Activated CD4-positive, alpha-beta T cell treated with anti-CD3 and anti-CD28 coated beads for 36 hours (primary cell): ENCODE results near the gene HIPK3. TPM values are rescaled to one million over a fixed set of nuclear protein-coding genes. Genes with fewer than 3 reads are reported as not detected.

ENCODE experiments used
- ATAC-seq: fragments of 200-7000 bp; cut with Tn5 transposase; one replicate; pipeline ENCODE4 v1.10.0; 2021; ENCODE audit warnings: mild to moderate bottlenecking, moderate library complexity
- CTCF ChIA-PET: fragments of 350-600 bp; sonication (Branson Sonifier 250); formaldehyde crosslinking; loops from one replicate; lab custom pipeline; 2021; ENCODE audit warnings: antibody characterized with exemption; lab: Charles Lee
- POLR2A ChIA-PET: fragments of 350-600 bp; sonication (Branson Sonifier 250); formaldehyde crosslinking; loops from one replicate; lab custom pipeline; 2021; ENCODE audit warnings: antibody characterized with exemption, inconsistent platforms; lab: Charles Lee
- DNase-seq: peaks from one replicate; pipeline ENCODE4 v3.0.0-alpha.2; 2020
- H3K27ac Mint-ChIP-seq: one replicate; pipeline ENCODE4 v1.8.0; 2021; ENCODE audit warnings: mixed read lengths
- H3K27me3 Mint-ChIP-seq: one replicate; pipeline ENCODE4 v1.8.0; 2021; ENCODE audit warnings: mixed read lengths
- H3K36me3 Mint-ChIP-seq: one replicate; pipeline ENCODE4 v1.8.0; 2021; ENCODE audit warnings: low read depth, mixed read lengths
- H3K4me1 Mint-ChIP-seq: one replicate; pipeline ENCODE4 v1.8.0; 2021; ENCODE audit warnings: mixed read lengths
- H3K4me3 Mint-ChIP-seq: one replicate; pipeline ENCODE4 v1.8.0; 2021; ENCODE audit warnings: mild to moderate bottlenecking, moderate library complexity, mixed read lengths
- H3K9me3 Mint-ChIP-seq: one replicate; pipeline ENCODE4 v1.8.0; 2021; ENCODE audit warnings: low read depth, mixed read lengths
- intact Hi-C, 2 experiments: fragments of 100-400 bp; cut with DNase I in 1 of 2; cut with micrococcal nuclease in 1 of 2; formaldehyde crosslinking; loops; one replicate each; pipeline versions ENCODE4 v1.14.2 to v1.15.1; 2022 to 2024; cut with DNase I, micrococcal nuclease
- total RNA-seq, 2 experiments: library from RNA; stranded (reverse); gene quantifications; one replicate each; pipeline ENCODE4 v1.2.3, GENCODE V29; 2021

HIPK3 gene
- total RNA-seq, 2 experiments from 2014 or later, result 25.7 to 26.8 TPM

DNA sequence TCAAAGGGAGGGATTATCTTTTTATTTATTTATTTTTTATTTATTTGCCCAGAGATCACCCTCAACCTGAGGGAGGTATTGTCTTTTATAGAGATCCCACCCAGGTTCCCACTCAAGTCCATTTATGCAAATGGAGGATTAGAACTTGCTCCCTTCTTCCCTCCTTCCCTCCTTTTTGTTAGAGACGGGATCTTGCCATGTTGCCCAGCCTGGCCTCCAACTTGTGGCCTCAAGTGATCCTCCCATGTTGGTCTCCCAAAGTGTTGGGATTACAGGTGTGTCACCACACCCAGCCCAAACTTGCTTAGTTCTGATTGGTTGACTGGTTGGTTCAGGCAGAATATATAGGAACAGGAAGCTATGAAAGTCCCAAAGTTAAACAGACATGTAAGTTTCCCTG, 51.9 kb downstream of the HIPK3 start:
- Mint-ChIP-seq H3K4me1 (peaks cover 36% of the 10 kb centered on the region), H3K4me3 (no peak overlapping the region), H3K36me3 (peaks cover 5% of the 10 kb centered on the region), H3K27ac (no peak overlapping the region), H3K27me3 (no peaks in the 10 kb centered on the region), H3K9me3 (no peaks in the 10 kb centered on the region)
- CTCF ChIA-PET, result no interaction called here
- ATAC-seq (no peak), DNase-seq (no peak)
- POLR2A ChIA-PET, result no interaction called here
- intact Hi-C loops, result no loop called here

DNA sequence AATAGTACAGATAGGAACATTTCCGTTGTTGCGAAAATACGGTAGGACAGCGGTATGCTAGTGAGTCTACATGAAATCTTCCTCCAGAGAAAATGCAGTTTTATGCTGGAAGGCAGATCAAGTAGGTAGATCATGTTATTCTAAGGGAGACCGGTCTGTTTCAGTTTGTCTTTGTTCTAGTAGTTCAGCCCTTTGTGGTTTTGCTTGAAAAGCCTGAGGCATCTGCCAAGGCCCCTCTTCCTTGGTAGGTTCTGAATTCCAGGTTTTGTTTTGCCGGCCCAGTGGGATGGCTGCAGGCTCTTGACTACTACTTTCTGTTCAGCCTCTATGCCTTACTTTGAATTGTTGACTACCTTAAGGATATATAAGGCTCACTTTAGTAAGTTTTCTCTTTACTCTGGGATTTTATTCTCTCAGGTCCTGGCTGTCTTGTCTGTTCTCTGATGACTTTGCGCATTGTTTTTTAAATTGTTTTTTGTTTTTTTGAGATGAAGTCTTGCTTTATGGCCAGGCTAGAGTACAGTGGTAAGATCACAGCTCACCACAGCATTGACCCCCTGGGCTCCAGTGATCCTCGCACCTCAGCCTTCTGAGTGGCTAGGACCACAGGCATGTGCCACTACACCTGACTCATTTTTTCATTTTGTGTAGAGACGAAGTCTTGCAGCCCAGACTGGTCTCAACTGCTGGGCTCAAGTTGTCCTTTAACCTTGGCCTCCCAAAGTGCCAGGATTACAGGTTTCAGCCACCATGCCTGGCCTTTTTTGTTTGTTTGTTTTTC, 53.7 kb downstream of the HIPK3 start:
- ChIA-PET POLR2A (no interaction called here), CTCF (no interaction called here)
- no peak for ATAC-seq
- intact Hi-C loops, result no loop called here
- Mint-ChIP-seq H3K36me3 (peaks cover 7% of the 10 kb centered on the region), H3K4me1 (peaks cover 39% of the 10 kb centered on the region), H3K27me3 (no peaks in the 10 kb centered on the region), H3K4me3 (no peak overlapping the region), H3K9me3 (no peaks in the 10 kb centered on the region), H3K27ac (no peak overlapping the region)
- no peak for DNase-seq

DNA sequence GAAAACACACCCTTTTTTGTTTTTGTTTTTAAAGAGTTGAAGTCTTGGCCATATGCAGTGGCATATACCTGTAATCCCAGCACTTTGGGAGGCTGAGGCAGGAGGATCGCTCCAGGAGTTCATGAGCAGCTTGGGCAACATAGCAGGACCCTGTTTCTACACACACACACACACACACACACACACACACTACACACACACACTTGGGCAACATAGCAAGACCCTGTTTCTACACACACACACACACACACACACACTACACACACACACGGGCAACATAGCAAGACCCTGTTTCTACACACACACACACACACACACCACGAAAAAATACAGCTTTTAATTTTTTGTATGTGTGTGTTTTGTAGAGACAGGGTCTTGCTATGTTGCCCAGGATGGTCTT, 54.5 kb downstream of the HIPK3 start:
- ChIA-PET POLR2A (no interaction called here), CTCF (interaction anchor here (0.8 kb wide), 1 partner anchor 48 kb away, joined by 6 read pairs; no protein-coding TSS in a partner anchor)
- intact Hi-C loops, result no loop called here
- Mint-ChIP-seq H3K27me3 (no peaks in the 10 kb centered on the region), H3K36me3 (peaks cover 9% of the 10 kb centered on the region), H3K4me1 (peaks cover 44% of the 10 kb centered on the region), H3K9me3 (no peaks in the 10 kb centered on the region), H3K27ac (no peak overlapping the region), H3K4me3 (no peak overlapping the region)
- DNase-seq, result no peak
- ATAC-seq, result no peak

GRCh38 chr11:33315822-33316221, 58.6 kb downstream of the HIPK3 start:
- Mint-ChIP-seq H3K9me3 (no peaks in the 10 kb centered on the region), H3K27ac (no peak overlapping the region), H3K4me1 (peaks cover 26% of the 10 kb centered on the region), H3K36me3 (peaks cover 10% of the 10 kb centered on the region), H3K4me3 (no peak overlapping the region), H3K27me3 (no peaks in the 10 kb centered on the region)
- intact Hi-C loops, result no loop called here
- ChIA-PET CTCF (interaction anchor here (0.6 kb wide), 1 partner anchor 25 kb away, joined by 3 read pairs; no protein-coding TSS in a partner anchor), POLR2A (no interaction called here)
- DNase-seq (no peak), ATAC-seq (no peak)

DNA sequence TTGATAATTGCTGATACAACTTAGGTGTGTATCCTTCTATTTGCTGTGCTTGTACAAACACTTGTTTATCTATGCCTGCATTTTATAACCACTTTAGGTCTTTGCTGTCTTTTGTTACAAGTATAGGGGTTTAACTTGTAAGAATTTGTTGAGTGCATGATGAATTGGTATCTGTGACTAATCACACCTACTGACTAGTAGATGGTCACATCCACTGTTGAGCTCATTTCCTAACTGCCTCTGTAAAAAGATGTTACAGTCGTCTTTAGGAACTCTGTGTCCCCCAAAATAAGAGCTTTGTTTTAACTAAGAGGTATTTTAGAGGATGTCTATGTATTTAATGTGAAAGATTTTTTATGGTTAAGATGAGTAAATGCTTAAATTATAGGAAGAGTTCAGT, 60.5 kb downstream of the HIPK3 start:
- ATAC-seq (peak; percentile 77), DNase-seq (no peak)
- CTCF ChIA-PET, result interaction anchor here (1.2 kb wide), 1 partner anchor 9 kb away, joined by 3 read pairs; no protein-coding TSS in a partner anchor
- no peaks in the 10 kb centered on the region for H3K9me3 Mint-ChIP-seq
- no peak overlapping the region for H3K4me3 Mint-ChIP-seq
- POLR2A ChIA-PET, result no interaction called here
- intact Hi-C loops, result no loop called here
- peaks cover 21% of the 10 kb centered on the region for H3K4me1 Mint-ChIP-seq
- peaks cover 8% of the 10 kb centered on the region for H3K36me3 Mint-ChIP-seq
- peak overlapping the region; percentile 44 for H3K27ac Mint-ChIP-seq
- no peaks in the 10 kb centered on the region for H3K27me3 Mint-ChIP-seq

DNA sequence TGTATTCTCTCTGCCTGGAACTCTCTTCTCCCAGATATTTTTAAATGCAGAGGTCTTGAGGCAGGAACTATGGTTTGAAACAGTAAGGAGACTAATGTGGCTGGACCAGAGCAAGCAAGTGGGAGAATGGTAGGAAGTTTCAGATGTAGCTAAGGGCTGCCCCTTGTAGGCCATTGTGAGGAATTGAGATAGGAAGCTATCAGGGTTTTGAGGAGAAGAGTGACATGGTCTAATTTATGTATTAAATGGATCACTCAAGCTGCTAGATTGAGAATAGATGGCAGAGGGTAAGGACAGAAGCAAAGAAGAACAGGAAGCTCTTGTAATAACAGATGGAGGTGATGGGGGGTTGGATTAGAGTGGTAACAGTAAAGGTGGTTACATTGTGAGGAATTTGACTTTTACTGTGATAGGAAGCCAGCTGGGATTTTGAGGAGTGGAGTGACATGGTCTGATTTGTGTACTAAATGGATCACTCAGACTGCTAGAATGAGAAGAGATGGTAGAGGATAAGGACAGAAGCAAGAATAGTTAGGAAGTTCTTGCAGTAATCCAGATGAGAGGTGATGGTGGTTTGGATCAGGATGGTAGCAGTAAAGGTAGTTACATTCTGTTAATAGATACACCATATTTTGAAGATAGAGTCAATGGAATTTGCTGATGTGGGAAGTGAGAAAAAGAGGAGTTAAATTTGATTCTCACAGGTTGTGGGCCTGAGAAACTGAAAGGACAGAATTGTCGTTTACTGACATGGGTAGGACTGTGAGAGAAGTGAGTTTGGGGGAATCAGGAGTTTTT, 63.0 kb downstream of the HIPK3 start:
- Mint-ChIP-seq H3K27ac (no peak overlapping the region), H3K4me3 (no peak overlapping the region), H3K36me3 (peaks cover 5% of the 10 kb centered on the region), H3K27me3 (no peaks in the 10 kb centered on the region), H3K9me3 (no peaks in the 10 kb centered on the region), H3K4me1 (peaks cover 38% of the 10 kb centered on the region)
- intact Hi-C loops, result no loop called here
- ChIA-PET POLR2A (no interaction called here), CTCF (interaction anchor here (1.2 to 1.5 kb wide), 2 partner anchors 55 to 153 kb away, joined by 3 read pairs; no protein-coding TSS in a partner anchor)
- no peak for ATAC-seq
- no peak for DNase-seq

- Mint-ChIP-seq H3K27me3 (no peaks in the 10 kb centered on the region), H3K36me3 (peaks cover 5% of the 10 kb centered on the region), H3K4me1 (peaks cover 35% of the 10 kb centered on the region), H3K27ac (no peak overlapping the region), H3K9me3 (no peaks in the 10 kb centered on the region), H3K4me3 (no peak overlapping the region)
- DNase-seq, result no peak
- ChIA-PET CTCF (interaction anchor here (1.2 to 1.5 kb wide), 3 partner anchors 56 to 153 kb away, joined by 3 read pairs; no protein-coding TSS in a partner anchor), POLR2A (no interaction called here)
- intact Hi-C loops, result no loop called here
- ATAC-seq, result no peak
These were observed 63.7 kb downstream of the HIPK3 start for GRCh38 chr11:33320814-33321330.

DNA sequence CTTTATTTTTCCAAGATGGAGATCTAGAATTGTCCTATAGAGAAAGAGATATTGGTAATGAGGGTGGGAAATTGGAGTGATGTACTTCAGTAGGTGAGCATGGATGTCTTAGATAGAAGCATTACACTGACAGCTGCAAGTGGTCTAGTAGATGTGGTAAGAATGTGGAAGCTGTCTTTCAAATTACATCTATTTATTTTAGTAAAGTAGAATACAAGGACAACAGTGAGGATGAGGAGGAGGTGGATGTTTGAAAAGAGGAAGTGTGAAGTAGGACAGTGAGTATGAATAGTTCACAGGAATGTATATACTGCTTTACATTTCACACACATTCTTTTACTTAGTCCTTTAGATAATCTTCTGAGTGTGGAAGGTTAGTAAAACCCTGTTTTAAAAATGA, 64.2 kb downstream of the HIPK3 start:
- no peak for ATAC-seq
- Mint-ChIP-seq H3K4me3 (no peak overlapping the region), H3K36me3 (peaks cover 3% of the 10 kb centered on the region), H3K27me3 (no peaks in the 10 kb centered on the region), H3K4me1 (peaks cover 32% of the 10 kb centered on the region), H3K27ac (no peak overlapping the region), H3K9me3 (no peaks in the 10 kb centered on the region)
- DNase-seq, result no peak
- POLR2A ChIA-PET, result no interaction called here
- CTCF ChIA-PET, result interaction anchor here (1.4 to 1.5 kb wide), 2 partner anchors 56 to 61 kb away, joined by 3 read pairs; no protein-coding TSS in a partner anchor
- intact Hi-C loops, result no loop called here

DNA sequence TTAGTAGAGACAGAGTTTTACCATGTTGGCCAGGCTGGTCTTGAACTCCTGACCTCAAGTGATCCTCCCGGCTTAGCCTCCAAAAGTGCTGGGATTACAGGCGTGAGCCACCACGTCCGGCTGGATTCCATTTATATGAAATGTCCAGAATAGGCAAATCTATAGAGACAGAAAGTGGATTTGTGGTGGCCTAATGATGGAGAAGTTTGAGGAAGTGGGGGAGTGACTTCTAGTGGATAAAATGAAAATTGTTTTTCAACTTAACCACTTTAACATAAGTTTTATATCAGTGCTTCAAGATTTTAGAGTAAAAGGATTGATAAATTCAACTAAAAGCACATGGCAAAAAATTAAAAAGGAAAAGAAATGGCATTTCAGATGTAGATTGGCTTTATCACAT, 66.2 kb downstream of the HIPK3 start:
- POLR2A ChIA-PET, result no interaction called here
- Mint-ChIP-seq H3K27me3 (no peaks in the 10 kb centered on the region), H3K36me3 (no peaks in the 10 kb centered on the region), H3K9me3 (no peaks in the 10 kb centered on the region), H3K27ac (no peak overlapping the region), H3K4me1 (peaks cover 30% of the 10 kb centered on the region), H3K4me3 (no peak overlapping the region)
- intact Hi-C loops, result no loop called here
- ATAC-seq, result no peak
- CTCF ChIA-PET, result interaction anchor here (0.8 kb wide), 1 partner anchor 27 kb away, joined by 3 read pairs; no protein-coding TSS in a partner anchor
- no peak for DNase-seq

DNA sequence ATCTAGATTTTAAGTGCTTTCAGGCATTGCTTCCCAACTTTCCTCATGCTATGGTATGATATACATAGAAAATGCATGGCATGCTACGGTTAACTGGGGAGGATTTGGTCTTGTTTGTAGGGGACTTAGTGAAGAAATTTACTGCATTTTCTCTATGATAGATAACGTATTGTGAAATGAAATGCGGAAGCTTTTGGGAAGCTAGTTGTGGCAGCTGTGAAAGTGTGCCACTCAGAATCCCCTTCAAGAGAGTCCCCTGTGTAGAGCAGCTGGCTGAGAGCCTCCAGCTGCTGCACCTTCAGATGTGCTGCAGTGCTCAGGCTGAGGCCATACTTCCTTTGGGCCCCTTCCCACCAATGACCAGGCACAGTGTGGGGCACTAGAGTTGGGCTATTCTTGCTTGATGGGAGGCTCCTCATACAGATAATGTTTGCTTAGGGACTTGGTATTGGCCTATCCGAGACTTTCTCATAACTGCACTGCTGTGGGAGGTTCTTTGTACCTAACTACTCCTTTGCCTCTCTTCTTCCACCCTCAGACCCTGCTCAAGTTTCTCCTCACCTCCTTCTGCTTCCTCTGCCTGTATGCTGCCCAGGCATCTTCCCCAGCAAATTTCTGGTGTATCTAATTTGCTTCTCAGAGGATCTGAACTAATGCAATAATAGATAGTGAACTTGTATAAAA, 67.3 kb downstream of the HIPK3 start:
- Mint-ChIP-seq H3K4me3 (no peak overlapping the region), H3K27ac (no peak overlapping the region), H3K36me3 (no peaks in the 10 kb centered on the region), H3K9me3 (no peaks in the 10 kb centered on the region), H3K27me3 (no peaks in the 10 kb centered on the region), H3K4me1 (peaks cover 25% of the 10 kb centered on the region)
- CTCF ChIA-PET, result interaction anchor here (0.6 kb wide), 1 partner anchor 299 kb away, joined by 3 read pairs; no protein-coding TSS in a partner anchor
- ATAC-seq (peak; percentile 30), DNase-seq (no peak)
- intact Hi-C loops, result no loop called here
- POLR2A ChIA-PET, result no interaction called here

- H3K27ac Mint-ChIP-seq, result no peak overlapping the region
- POLR2A ChIA-PET, result no interaction called here
- no peak for ATAC-seq
- no peaks in the 10 kb centered on the region for H3K27me3 Mint-ChIP-seq
- peaks cover 27% of the 10 kb centered on the region for H3K4me1 Mint-ChIP-seq
- CTCF ChIA-PET, result interaction anchor here (1.4 kb wide), 1 partner anchor 160 kb away, joined by 3 read pairs; no protein-coding TSS in a partner anchor
- DNase-seq, result no peak
- H3K4me3 Mint-ChIP-seq, result no peak overlapping the region
- peaks cover 3% of the 10 kb centered on the region for H3K36me3 Mint-ChIP-seq
- intact Hi-C loops, result loop anchor here (5.0 kb wide), 1 partner anchor 363 kb away; no protein-coding TSS in a partner anchor
- no peaks in the 10 kb centered on the region for H3K9me3 Mint-ChIP-seq
These were observed 68.3 kb downstream of the HIPK3 start for GRCh38 chr11:33325451-33325850.
